Fibroblast of lung (primary cell): ENCODE data around the gene CRY1. TPM values are rescaled to one million over a fixed set of nuclear protein-coding genes. Genes with fewer than 3 reads are reported as not detected.

Experiments
- DNase-seq, 2 donors: peaks; one replicate each; pipeline versions ENCODE4 v3.0.0 to v3.0.0-alpha.2; 2010; ENCODE audit warnings: low read depth in 2 of 2
- H2AFZ ChIP-seq: 2 replicates; pipeline ENCODE4 v1.5.1; 2012; ENCODE audit warnings: low read length, control low read depth, inconsistent platforms
- H3K27ac ChIP-seq: 2 replicates; pipeline ENCODE4 v1.5.1; 2011; ENCODE audit warnings: low read length, control low read depth; ENCODE audit not compliant: insufficient read depth
- H3K27me3 ChIP-seq: 2 replicates; pipeline ENCODE4 v1.5.1; 2011; ENCODE audit warnings: mild to moderate bottlenecking, low read length; ENCODE audit not compliant: control insufficient read depth, insufficient read depth
- H3K36me3 ChIP-seq: 2 replicates; pipeline ENCODE4 v1.5.1; 2011; ENCODE audit warnings: low read length; ENCODE audit not compliant: control insufficient read depth, insufficient read depth
- H3K4me1 ChIP-seq: 2 replicates; pipeline ENCODE4 v1.5.1; 2011; ENCODE audit warnings: low read length; ENCODE audit not compliant: control insufficient read depth, insufficient read depth; ENCODE audit errors: extremely low read depth
- H3K4me2 ChIP-seq: 2 replicates; pipeline ENCODE4 v1.5.1; 2011; ENCODE audit warnings: low read length, control low read depth; ENCODE audit not compliant: insufficient read depth; ENCODE audit errors: extremely low read depth
- H3K4me3 ChIP-seq, 4 experiments: fragments of 200-600 bp in 1 of 4; sonication (generic) in 1 of 4; replicated peaks in 1 of 4; 2 replicates each; pipeline ENCODE4 v1.5.1; 2011 to 2016; ENCODE audit warnings: low read length in 4 of 4, low read depth in 3 of 4, mild to moderate bottlenecking in 3 of 4, control low read depth in 2 of 4, inconsistent platforms in 1 of 4, mixed read lengths in 1 of 4; ENCODE audit not compliant: insufficient read depth in 1 of 4; ENCODE audit errors: control extremely low read depth in 1 of 4
- H3K79me2 ChIP-seq: 2 replicates; pipeline ENCODE4 v1.5.1; 2012; ENCODE audit warnings: mild to moderate bottlenecking, low read length, inconsistent platforms; ENCODE audit not compliant: control insufficient read depth, insufficient read depth
- H3K9ac ChIP-seq: 2 replicates; pipeline ENCODE4 v1.5.1; 2011; ENCODE audit warnings: mild to moderate bottlenecking, low read length, control low read depth; ENCODE audit not compliant: insufficient read depth
- H3K9me3 ChIP-seq: 2 replicates; pipeline ENCODE4 v1.5.1; 2012; ENCODE audit warnings: low read depth, low read length; ENCODE audit not compliant: control insufficient read depth, insufficient read depth
- H4K20me1 ChIP-seq: 2 replicates; pipeline ENCODE4 v1.5.1; 2011; ENCODE audit warnings: low read length; ENCODE audit not compliant: control insufficient read depth, insufficient read depth; ENCODE audit errors: extremely low read depth
- CTCF ChIP-seq, 2 donors: IDR thresholded peaks in 1 of 2; conservative IDR thresholded peaks in 1 of 2; 1 replicate in 1 of 2; 2 replicates in 1 of 2; pipeline ENCODE4 v1.5.1; 2011 to 2012; ENCODE audit warnings: low read length in 2 of 2, control low read depth in 1 of 2, inconsistent platforms in 1 of 2, low read depth in 1 of 2, mild to moderate bottlenecking in 1 of 2
- EZH2 ChIP-seq: IDR thresholded peaks from 2 replicates; pipeline ENCODE4 v1.5.1; 2012; ENCODE audit warnings: low read length, control low read depth, mild to moderate bottlenecking; ENCODE audit errors: missing control alignments
- polyA plus RNA-seq, 2 donors: library from polyadenylated mRNA; depleted of rRNA in 1 of 2; stranded (reverse) in 1 of 2; unstranded in 1 of 2; fragments of >200 nt; gene quantifications; 2 replicates each; pipeline ENCODE4 v1.2.1, GENCODE V29; 2011 to 2012; ENCODE audit warnings: missing spikeins in 1 of 2
- total RNA-seq: library from RNA; depleted of rRNA; stranded (reverse); fragments of >200 nt; gene quantifications from 2 replicates; pipeline ENCODE4 v1.2.1, GENCODE V29; 2014

CRY1 gene
- total and polyA plus RNA-seq, 2 donors (not counting 1 experiment from before 2014, with no cell fraction given), result 9.6 to 12.9 TPM

DNA sequence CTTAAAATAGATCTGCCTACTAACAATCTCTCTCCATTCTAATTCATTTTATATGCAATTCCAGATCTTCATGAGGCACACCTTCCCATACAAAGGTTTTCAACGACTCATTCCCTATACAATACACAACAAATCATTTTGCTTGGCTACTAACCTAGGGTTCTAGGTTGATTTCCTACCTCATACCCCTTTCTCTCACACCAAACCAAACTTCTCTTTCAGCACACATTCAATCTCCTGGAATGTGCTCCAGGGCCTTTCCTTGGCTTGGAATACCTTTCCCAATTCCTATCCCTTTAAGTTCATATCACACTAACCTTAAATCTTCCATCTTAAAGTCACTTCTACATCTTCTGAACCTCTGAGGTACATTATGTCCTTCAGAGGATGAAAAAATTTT, 67.7 kb downstream of the CRY1 start:
- no peaks in the 10 kb centered on the region for H4K20me1 ChIP-seq
- TF ChIP-seq EZH2 (no peak), CTCF (conservative IDR thresholded peaks at IDR 0.05 in 1 of 2, IDR thresholded peaks at IDR 0.05 in 1 of 2; ENCODE audit: low read depth in 1 of 2, low read length in 2 of 2) (no peak)
- no peaks in the 10 kb centered on the region for H3K9me3 ChIP-seq
- H2AFZ ChIP-seq, result no peak overlapping the region
- H3K27me3 ChIP-seq, result no peaks in the 10 kb centered on the region
- no peak overlapping the region for H3K27ac ChIP-seq
- no peak for DNase-seq
- H3K4me1 ChIP-seq, result peaks cover 5% of the 10 kb centered on the region
- no peaks in the 10 kb centered on the region for H3K36me3 ChIP-seq
- H3K4me3 ChIP-seq, result no peak overlapping the region
- no peak overlapping the region for H3K4me2 ChIP-seq
- H3K9ac ChIP-seq, result no peak overlapping the region
- H3K79me2 ChIP-seq, result no peaks in the 10 kb centered on the region

DNA sequence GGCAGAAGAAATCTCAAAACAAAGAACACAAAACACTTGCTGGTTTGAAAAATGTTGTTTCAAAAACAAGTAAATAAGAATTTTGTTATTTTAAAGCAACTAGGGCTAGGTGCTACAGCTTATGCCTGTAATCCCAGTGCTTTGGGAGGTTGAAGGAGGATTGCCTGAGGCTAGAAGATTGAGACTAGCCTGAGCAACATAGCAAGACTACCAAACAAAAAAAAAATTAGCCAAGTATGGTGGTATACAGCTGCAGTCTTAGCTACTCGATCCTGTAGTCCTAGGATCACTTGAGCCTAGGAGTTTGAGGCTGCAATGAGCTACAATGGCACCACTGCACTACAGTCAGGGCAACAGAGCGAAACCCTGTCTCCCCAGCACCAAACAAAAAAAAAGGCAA, 73.8 kb downstream of the CRY1 start:
- H3K9ac ChIP-seq, result no peak overlapping the region
- H2AFZ ChIP-seq, result no peak overlapping the region
- H3K27me3 ChIP-seq, result no peaks in the 10 kb centered on the region
- H3K9me3 ChIP-seq, result no peaks in the 10 kb centered on the region
- no peaks in the 10 kb centered on the region for H3K4me1 ChIP-seq
- H3K4me2 ChIP-seq, result no peak overlapping the region
- H3K4me3 ChIP-seq, result no peak overlapping the region
- no peaks in the 10 kb centered on the region for H3K79me2 ChIP-seq
- no peaks in the 10 kb centered on the region for H3K36me3 ChIP-seq
- no peak overlapping the region for H3K27ac ChIP-seq
- no peaks in the 10 kb centered on the region for H4K20me1 ChIP-seq
- no peak for DNase-seq
- TF ChIP-seq EZH2 (no peak), CTCF (conservative IDR thresholded peaks at IDR 0.05 in 1 of 2, IDR thresholded peaks at IDR 0.05 in 1 of 2; ENCODE audit: low read depth in 1 of 2, low read length in 2 of 2) (no peak)

DNA sequence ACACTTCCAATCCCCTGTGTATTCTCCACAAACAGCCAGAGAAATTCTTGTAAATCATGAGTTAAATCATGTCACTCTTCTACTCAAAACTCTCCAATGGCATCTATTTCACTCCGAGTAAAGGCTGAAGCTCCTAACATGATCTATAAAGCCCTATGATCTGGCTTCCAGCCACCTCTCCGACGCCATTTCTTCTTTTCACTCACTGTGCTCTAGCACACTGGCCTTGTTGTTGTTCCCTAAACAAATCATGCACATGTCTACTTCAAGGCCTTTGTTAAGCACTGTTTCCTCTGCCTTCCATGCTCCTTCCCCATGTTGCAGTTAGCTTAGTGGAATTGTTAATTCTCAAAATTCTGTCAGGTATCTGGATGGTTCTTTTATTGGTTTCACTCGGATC, 76.3 kb downstream of the CRY1 start:
- Histone ChIP-seq H3K9ac (no peak overlapping the region), H3K27me3 (no peaks in the 10 kb centered on the region), H3K4me1 (no peaks in the 10 kb centered on the region), H4K20me1 (no peaks in the 10 kb centered on the region), H2AFZ (no peak overlapping the region), H3K27ac (no peak overlapping the region), H3K9me3 (no peaks in the 10 kb centered on the region), H3K79me2 (no peaks in the 10 kb centered on the region), H3K4me3 (no peak overlapping the region), H3K4me2 (no peak overlapping the region), H3K36me3 (no peaks in the 10 kb centered on the region)
- TF ChIP-seq EZH2, result no peak
- no peak for TF ChIP-seq CTCF (conservative IDR thresholded peaks at IDR 0.05 in 1 of 2, IDR thresholded peaks at IDR 0.05 in 1 of 2; ENCODE audit: low read depth in 1 of 2, low read length in 2 of 2)
- DNase-seq, result no peak
